Measurements from ENCODE around the gene STXBP1. TPM values are rescaled to one million over a fixed set of nuclear protein-coding genes. Genes with fewer than 3 reads are reported as not detected.

The STXBP1 gene
- polyA plus RNA-seq (2012; ENCODE audit: missing spikeins), result 1.8 TPM

GRCh38 chr9:127611899-127612790 lies at the start of gene STXBP1:
TSS of gene STXBP1 (plus strand) at chr9:127612277. CDS start at chr9:127612404, 127 bp downstream.
- DNase-seq (ENCODE audit: insufficient read length) (peak; percentile 94), FAIRE-seq (peak; percentile 90)
- no peak for TF ChIP-seq POLR2AphosphoS5 (IDR thresholded peaks at IDR 0.05; ENCODE audit: low read depth, low read length)
- TF ChIP-seq POLR2A (IDR thresholded peaks at IDR 0.05; ENCODE audit: low read depth, low read length), result no peak
- TF ChIP-seq TAF1 (IDR thresholded peaks at IDR 0.05; ENCODE audit: borderline replicate concordance, low read depth, low read length), result no peak

- DNase-seq (ENCODE audit: insufficient read length) (no peak), FAIRE-seq (no peak)
- TF ChIP-seq POLR2A (IDR thresholded peaks at IDR 0.05; ENCODE audit: low read depth, low read length) (no peak), POLR2AphosphoS5 (IDR thresholded peaks at IDR 0.05; ENCODE audit: low read depth, low read length) (no peak), TAF1 (IDR thresholded peaks at IDR 0.05; ENCODE audit: borderline replicate concordance, low read depth, low read length) (no peak)
Observed at GRCh38 chr9:127562279-127562796, 49.7 kb upstream of the STXBP1 start.

- TF ChIP-seq POLR2A (IDR thresholded peaks at IDR 0.05; ENCODE audit: low read depth, low read length), result no peak
- FAIRE-seq (no peak), DNase-seq (ENCODE audit: insufficient read length) (no peak)
Observed at GRCh38 chr9:127562841-127563401, 49.2 kb upstream of the STXBP1 start.

GRCh38 chr9:127563579-127563978 lies 48.5 kb upstream of the STXBP1 start:
- FAIRE-seq (no peak), DNase-seq (ENCODE audit: insufficient read length) (no peak)
- no peak for TF ChIP-seq POLR2AphosphoS5 (IDR thresholded peaks at IDR 0.05; ENCODE audit: low read depth, low read length)
- TF ChIP-seq POLR2A (IDR thresholded peaks at IDR 0.05; ENCODE audit: low read depth, low read length), result no peak
- TF ChIP-seq TAF1 (IDR thresholded peaks at IDR 0.05; ENCODE audit: borderline replicate concordance, low read depth, low read length), result no peak

- FAIRE-seq (no peak), DNase-seq (ENCODE audit: insufficient read length) (no peak)
- no peak for TF ChIP-seq POLR2A (IDR thresholded peaks at IDR 0.05; ENCODE audit: low read depth, low read length)
Observed at GRCh38 chr9:127565231-127565630, 46.8 kb upstream of the STXBP1 start.

GRCh38 chr9:127566351-127567001 lies 45.6 kb upstream of the STXBP1 start:
- DNase-seq (ENCODE audit: insufficient read length), result no peak
- no peak for FAIRE-seq
- no peak for TF ChIP-seq POLR2AphosphoS5 (IDR thresholded peaks at IDR 0.05; ENCODE audit: low read depth, low read length)
- TF ChIP-seq TAF1 (IDR thresholded peaks at IDR 0.05; ENCODE audit: borderline replicate concordance, low read depth, low read length), result no peak
- TF ChIP-seq POLR2A (IDR thresholded peaks at IDR 0.05; ENCODE audit: low read depth, low read length), result no peak

- FAIRE-seq (no peak), DNase-seq (ENCODE audit: insufficient read length) (no peak)
- TF ChIP-seq TAF1 (IDR thresholded peaks at IDR 0.05; ENCODE audit: borderline replicate concordance, low read depth, low read length), result no peak
- TF ChIP-seq POLR2AphosphoS5 (IDR thresholded peaks at IDR 0.05; ENCODE audit: low read depth, low read length), result no peak
- TF ChIP-seq POLR2A (IDR thresholded peaks at IDR 0.05; ENCODE audit: low read depth, low read length), result no peak
Observed at GRCh38 chr9:127567035-127567729, 44.9 kb upstream of the STXBP1 start.

GRCh38 chr9:127567730-127568617 lies 44.1 kb upstream of the STXBP1 start:
- no peak for DNase-seq (ENCODE audit: insufficient read length)
- FAIRE-seq, result no peak
- TF ChIP-seq POLR2AphosphoS5 (IDR thresholded peaks at IDR 0.05; ENCODE audit: low read depth, low read length) (no peak), TAF1 (IDR thresholded peaks at IDR 0.05; ENCODE audit: borderline replicate concordance, low read depth, low read length) (no peak), POLR2A (IDR thresholded peaks at IDR 0.05; ENCODE audit: low read depth, low read length) (no peak)

- TF ChIP-seq POLR2A (IDR thresholded peaks at IDR 0.05; ENCODE audit: low read depth, low read length), result no peak
- no peak for FAIRE-seq
- no peak for DNase-seq (ENCODE audit: insufficient read length)
Observed at GRCh38 chr9:127568618-127568970, 43.5 kb upstream of the STXBP1 start.

- TF ChIP-seq POLR2AphosphoS5 (IDR thresholded peaks at IDR 0.05; ENCODE audit: low read depth, low read length), result no peak
- no peak for TF ChIP-seq TAF1 (IDR thresholded peaks at IDR 0.05; ENCODE audit: borderline replicate concordance, low read depth, low read length)
- no peak; the same call in 1 of the 2 replicates for TF ChIP-seq POLR2A (IDR thresholded peaks at IDR 0.05; ENCODE audit: low read depth, low read length)
- peak; percentile 33 for FAIRE-seq
- peak; percentile 93 for DNase-seq (ENCODE audit: insufficient read length)
Observed at GRCh38 chr9:127568971-127569885, 42.8 kb upstream of the STXBP1 start.
